GM23338 (cell line): Measurements from ENCODE around the gene PAFAH2. TPM values are rescaled to one million over a fixed set of nuclear protein-coding genes. Genes with fewer than 3 reads are reported as not detected.

Source experiments
- ATAC-seq: fragments of 200-7000 bp; cut with Tn5 transposase; 3 replicates; pipeline ENCODE4 v1.9.1; 2020
- DNase-seq: peaks from one replicate; pipeline ENCODE4 v3.0.0-alpha.2; 2015; ENCODE audit warnings: low spot score
- H2AFZ ChIP-seq: fragments of 200-600 bp; sonication (generic); 2 replicates; pipeline ENCODE4 v1.8.0; 2016; ENCODE audit warnings: antibody characterized with exemption, mild to moderate bottlenecking, moderate library complexity
- H3F3A ChIP-seq: fragments of 200-600 bp; sonication (generic); replicated peaks from 2 replicates; pipeline ENCODE4 v1.8.0; 2017; ENCODE audit warnings: antibody characterized with exemption, mixed run types, low read depth
- H3K27ac ChIP-seq: fragments of 200-600 bp; sonication (generic); 2 replicates; pipeline ENCODE4 v1.6.1; 2016; ENCODE audit warnings: low read depth
- H3K27me3 ChIP-seq: fragments of 200-600 bp; sonication (generic); 2 replicates; pipeline ENCODE4 v1.8.0; 2016; ENCODE audit warnings: mild to moderate bottlenecking, mixed run types, moderate library complexity; ENCODE audit not compliant: insufficient read depth
- H3K36me3 ChIP-seq: fragments of 200-600 bp; sonication (generic); 2 replicates; pipeline ENCODE4 v1.8.0; 2016; ENCODE audit warnings: mild to moderate bottlenecking; ENCODE audit not compliant: insufficient read depth
- H3K4me1 ChIP-seq: fragments of 200-600 bp; sonication (generic); 2 replicates; pipeline ENCODE4 v1.8.0; 2016; ENCODE audit warnings: mild to moderate bottlenecking, moderate library complexity; ENCODE audit not compliant: insufficient read depth
- H3K4me2 ChIP-seq: fragments of 200-600 bp; sonication (generic); 2 replicates; pipeline ENCODE4 v1.7.1; 2017; ENCODE audit warnings: mixed run types
- H3K4me3 ChIP-seq: fragments of 200-600 bp; sonication (generic); 2 replicates; pipeline ENCODE4 v1.6.1; 2016; ENCODE audit warnings: mixed run types
- H3K79me2 ChIP-seq: fragments of 200-600 bp; sonication (generic); replicated peaks from 2 replicates; pipeline ENCODE4 v1.8.0; 2017; ENCODE audit warnings: mild to moderate bottlenecking; ENCODE audit not compliant: insufficient read depth
- H3K9me2 ChIP-seq: fragments of 200-600 bp; sonication (generic); 2 replicates; pipeline ENCODE4 v1.8.0; 2017; ENCODE audit not compliant: insufficient read depth
- H4K20me1 ChIP-seq: fragments of 200-600 bp; sonication (generic); replicated peaks from 2 replicates; pipeline ENCODE4 v1.8.0; 2017; ENCODE audit warnings: mild to moderate bottlenecking; ENCODE audit not compliant: insufficient read depth
- H3K27ac Mint-ChIP-seq: 2 replicates; pipeline ENCODE4 v1.8.0; 2020; ENCODE audit warnings: inconsistent platforms, mild to moderate bottlenecking, moderate library complexity, mixed read lengths
- H3K27me3 Mint-ChIP-seq: 3 replicates; pipeline ENCODE4 v1.8.0; 2022; ENCODE audit warnings: low read depth, mild to moderate bottlenecking, moderate library complexity, mixed read lengths, inconsistent platforms; ENCODE audit not compliant: insufficient read depth, poor library complexity
- H3K36me3 Mint-ChIP-seq: 3 replicates; pipeline ENCODE4 v1.8.0; 2021; ENCODE audit warnings: low read depth, mild to moderate bottlenecking, inconsistent platforms, moderate library complexity, mixed read lengths
- H3K4me1 Mint-ChIP-seq: 3 replicates; pipeline ENCODE4 v1.8.0; 2020; ENCODE audit warnings: mild to moderate bottlenecking, inconsistent platforms, mixed read lengths
- H3K4me3 Mint-ChIP-seq: 3 replicates; pipeline ENCODE4 v1.8.0; 2021; ENCODE audit warnings: moderate library complexity, mild to moderate bottlenecking, inconsistent platforms, mixed read lengths
- H3K9me3 Mint-ChIP-seq: 3 replicates; pipeline ENCODE4 v1.8.0; 2020; ENCODE audit warnings: moderate library complexity, mild to moderate bottlenecking, inconsistent platforms, mixed read lengths
- CREB1 ChIP-seq: fragments of 250-450 bp; sonication (Bioruptor Pico); IDR thresholded peaks from 2 replicates; pipeline ENCODE4 v1.5.0; 2020; ENCODE audit warnings: low read depth, mild to moderate bottlenecking, moderate library complexity
- CTCF ChIP-seq, 2 experiments: fragments of 200-600 bp in 1 of 2; sonication (generic) in 1 of 2; conservative IDR thresholded peaks; 2 replicates each; pipeline versions ENCODE4 v1.5.1 to v1.6.1; 2016 to 2017; ENCODE audit warnings: antibody characterized with exemption in 2 of 2, low read depth in 2 of 2, mild to moderate bottlenecking in 2 of 2, moderate library complexity in 1 of 2
- ETS1 ChIP-seq: IDR thresholded peaks from 2 replicates; pipeline ENCODE4 v1.6.1; 2016; ENCODE audit warnings: antibody characterized with exemption
- EZH2 ChIP-seq: fragments of 200-600 bp; sonication (generic); IDR thresholded peaks from one replicate; pipeline ENCODE4 v1.8.0; 2017; ENCODE audit warnings: antibody characterized with exemption, mild to moderate bottlenecking, low read depth; ENCODE audit not compliant: unreplicated experiment
- EZH2phosphoT487 ChIP-seq: fragments of 200-600 bp; sonication (generic); IDR thresholded peaks from one replicate; pipeline ENCODE4 v1.8.1; 2018; ENCODE audit warnings: antibody characterized with exemption; ENCODE audit not compliant: unreplicated experiment
- JUNB ChIP-seq: IDR thresholded peaks from one replicate; pipeline ENCODE4 v1.6.1; 2016; ENCODE audit warnings: antibody characterized with exemption; ENCODE audit not compliant: unreplicated experiment
- NANOG ChIP-seq: IDR thresholded peaks from 2 replicates; pipeline ENCODE4 v1.6.1; 2016; ENCODE audit warnings: antibody characterized with exemption, borderline replicate concordance
- POLR2AphosphoS5 ChIP-seq: IDR thresholded peaks from 2 replicates; pipeline ENCODE4 v1.6.1; 2016; ENCODE audit warnings: antibody characterized with exemption, low read depth
- REST ChIP-seq: IDR thresholded peaks from one replicate; pipeline ENCODE4 v1.6.1; 2018; ENCODE audit warnings: antibody characterized with exemption; ENCODE audit not compliant: unreplicated experiment
- STAT1 ChIP-seq: IDR thresholded peaks from one replicate; pipeline ENCODE4 v1.6.1; 2016; ENCODE audit warnings: antibody characterized with exemption; ENCODE audit not compliant: unreplicated experiment
- ZNF114 ChIP-seq: fragments of 250-450 bp; sonication (Bioruptor Pico); IDR thresholded peaks from 2 replicates; pipeline ENCODE4 v1.5.0; 2020; ENCODE audit warnings: mild to moderate bottlenecking, moderate library complexity
- polyA plus RNA-seq: library from polyadenylated mRNA; unstranded; fragments of >200 nt; fragmentation: Nextera tagmentation; extraction: Ambion mirVana; gene quantifications from 2 replicates; pipeline ENCODE4 v1.2.1, GENCODE V29; 2016
- total RNA-seq: library from RNA; depleted of rRNA; stranded (reverse); fragments of >200 nt; shearing (Covaris generic); gene quantifications from 2 replicates; pipeline ENCODE4 v1.2.3, GENCODE V29; 2014

PAFAH2 gene
- total and polyA plus RNA-seq, 2 experiments from 2014 or later = 5.7 to 10.3 TPM

- TF ChIP-seq REST (no peak), EZH2 (no peak), ZNF114 (CRISPR knock-in tag) (no peak), ETS1 (no peak), STAT1 (no peak), CTCF (conservative IDR thresholded peaks at IDR 0.05; ENCODE audit: low read depth in 2 of 2) (no peak)
Measured at GRCh38 chr1:25952841-25953401, 44.9 kb downstream of the PAFAH2 start (continued).

- Mint-ChIP-seq H3K27ac (no peak overlapping the region), H3K36me3 (no peaks in the 10 kb centered on the region), H3K4me1 (no peaks in the 10 kb centered on the region), H3K4me3 (no peak overlapping the region), H3K27me3 (peaks cover 12% of the 10 kb centered on the region), H3K9me3 (peaks cover 3% of the 10 kb centered on the region; the same call in 1 of the 3 replicates)
- H3K9me2 ChIP-seq = no peaks in the 10 kb centered on the region
- H3K4me1 ChIP-seq = no peaks in the 10 kb centered on the region
- H3F3A ChIP-seq = no peaks in the 10 kb centered on the region
- ATAC-seq = no peak
- no peak overlapping the region for H3K4me3 ChIP-seq
- no peak overlapping the region for H3K4me2 ChIP-seq
- no peaks in the 10 kb centered on the region for H3K27me3 ChIP-seq
- no peaks in the 10 kb centered on the region for H4K20me1 ChIP-seq
- no peaks in the 10 kb centered on the region for H3K36me3 ChIP-seq
- no peak overlapping the region for H2AFZ ChIP-seq
- no peaks in the 10 kb centered on the region for H3K79me2 ChIP-seq
- no peak for DNase-seq
- H3K27ac ChIP-seq = no peak overlapping the region
- TF ChIP-seq JUNB (no peak), ZNF114 (CRISPR knock-in tag) (no peak), NANOG (no peak), REST (no peak), CREB1 (CRISPR knock-in tag) (no peak), EZH2phosphoT487 (no peak), STAT1 (no peak), CTCF (conservative IDR thresholded peaks at IDR 0.05; ENCODE audit: low read depth in 2 of 2) (no peak), EZH2 (no peak), ETS1 (no peak), POLR2AphosphoS5 (no peak)
Measured at GRCh38 chr1:25948641-25949040, 49.2 kb downstream of the PAFAH2 start.
